KG1 (cell line): ENCODE results near the gene SCRN2.
A peak's percentile ranks its signal among the peaks of the same experiment; 100 is the strongest.

Experiments used
- DNase-seq: peaks from one replicate; lab custom pipeline; 2025; lab: John Stamatoyannopoulos, UW

Gene SCRN2

GRCh38 chr17:47840742-47841487 lies at the start of gene SCRN2:
Gene SCRN2, minus strand, starts transcription at chr17:47841273. Its CDS starts 430 bp downstream, at chr17:47840843.
- DNase-seq = peak; percentile 87

- peak; percentile 35 for DNase-seq
Measured at GRCh38 chr17:47889734-47890529, 48.9 kb upstream of the SCRN2 start.

GRCh38 chr17:47888293-47888692 lies 47.2 kb upstream of the SCRN2 start:
- DNase-seq = no peak

GRCh38 chr17:47884905-47885730 lies 44.0 kb upstream of the SCRN2 start:
- no peak for DNase-seq

- no peak for DNase-seq
Measured at GRCh38 chr17:47884427-47884740, 43.3 kb upstream of the SCRN2 start.

- no peak for DNase-seq
Measured at GRCh38 chr17:47883589-47884426, 42.7 kb upstream of the SCRN2 start.

GRCh38 chr17:47882695-47883588 lies 41.9 kb upstream of the SCRN2 start:
- DNase-seq = no peak

- no peak for DNase-seq
Measured at GRCh38 chr17:47882247-47882646, 41.2 kb upstream of the SCRN2 start.

GRCh38 chr17:47879776-47880454 lies 38.8 kb upstream of the SCRN2 start:
- DNase-seq = no peak

- no peak for DNase-seq
Measured at GRCh38 chr17:47879028-47879585, 38.0 kb upstream of the SCRN2 start.

- no peak for DNase-seq
Measured at GRCh38 chr17:47878203-47879027, 37.3 kb upstream of the SCRN2 start.

- DNase-seq = no peak
Measured at GRCh38 chr17:47877368-47878034, 36.4 kb upstream of the SCRN2 start.

- no peak for DNase-seq
Measured at GRCh38 chr17:47875011-47875985, 34.2 kb upstream of the SCRN2 start.

GRCh38 chr17:47873200-47874090 lies 32.4 kb upstream of the SCRN2 start:
- DNase-seq = no peak

- DNase-seq = no peak
Measured at GRCh38 chr17:47872651-47873161, 31.6 kb upstream of the SCRN2 start.
